HepG2 (cell line): ENCODE data around the gene ZCCHC3. TPM values are rescaled to one million over a fixed set of nuclear protein-coding genes. Genes with fewer than 3 reads are reported as not detected.

ENCODE experiments used
- CBX1 ChIP-seq: IDR thresholded peaks from one replicate; pipeline ENCODE4 v1.6.1; 2016; ENCODE audit warnings: antibody characterized with exemption, low read depth
- CHD4 ChIP-seq: fragments of 200-600 bp; sonication (generic); IDR thresholded peaks from 2 replicates; pipeline ENCODE4 v1.7.0; 2017; ENCODE audit warnings: mild to moderate bottlenecking, low read length, borderline replicate concordance
- FOSL1 ChIP-seq: sonication (generic); formaldehyde crosslinking; IDR thresholded peaks from 2 replicates; pipeline ENCODE4 v1.9.0; 2021; ENCODE audit warnings: missing genetic modification reagents, borderline replicate concordance
- NFAT5 ChIP-seq: sonication (generic); formaldehyde crosslinking; IDR thresholded peaks from 2 replicates; pipeline ENCODE4 v1.4.0; 2020; ENCODE audit warnings: missing genetic modification reagents
- NFKBIZ ChIP-seq: IDR thresholded peaks from 2 replicates; pipeline ENCODE4 v1.6.1; 2018; ENCODE audit warnings: missing genetic modification reagents, missing compliant biosample characterization
- RBM39 ChIP-seq: fragments of 200-400 bp; formaldehyde crosslinking; IDR thresholded peaks from one replicate; pipeline ENCODE4 v1.6.1; 2018; ENCODE audit warnings: antibody characterized with exemption, mild to moderate bottlenecking, low read depth, low read length; ENCODE audit not compliant: poor library complexity, severe bottlenecking
- REL ChIP-seq: sonication (generic); formaldehyde crosslinking; conservative IDR thresholded peaks from 2 replicates; pipeline ENCODE4 v1.8.0; 2022; ENCODE audit warnings: mild to moderate bottlenecking, missing genetic modification reagents, moderate library complexity
- SRY ChIP-seq: sonication (generic); formaldehyde crosslinking; IDR thresholded peaks from 2 replicates; pipeline ENCODE4 v1.8.0; 2022; ENCODE audit warnings: mild to moderate bottlenecking, missing genetic modification reagents
- U2AF2 ChIP-seq: fragments of 200-400 bp; formaldehyde crosslinking; IDR thresholded peaks from 2 replicates; pipeline ENCODE4 v1.6.1; 2017; ENCODE audit warnings: low read depth, mild to moderate bottlenecking, low read length
- ZMYM4 ChIP-seq: sonication (generic); formaldehyde crosslinking; IDR thresholded peaks from 2 replicates; pipeline ENCODE4 v1.8.1; 2023; ENCODE audit warnings: mild to moderate bottlenecking, missing genetic modification reagents
- ZNF383 ChIP-seq: sonication (generic); formaldehyde crosslinking; IDR thresholded peaks from 2 replicates; pipeline ENCODE4 v1.4.0; 2020; ENCODE audit warnings: missing genetic modification reagents, mild to moderate bottlenecking, borderline replicate concordance
- ZNF547 ChIP-seq: sonication (generic); formaldehyde crosslinking; IDR thresholded peaks from 2 replicates; pipeline ENCODE4 v1.5.1; 2020; ENCODE audit warnings: mild to moderate bottlenecking, missing genetic modification reagents
- ZNF841 ChIP-seq: sonication (generic); formaldehyde crosslinking; IDR thresholded peaks from 2 replicates; pipeline ENCODE4 v1.8.1; 2023; ENCODE audit warnings: missing genetic modification reagents, borderline replicate concordance
- ZSCAN12 ChIP-seq: sonication (generic); formaldehyde crosslinking; IDR thresholded peaks from 2 replicates; pipeline ENCODE4 v1.9.0; 2021; ENCODE audit warnings: mild to moderate bottlenecking, missing genetic modification reagents
- ZSCAN25 ChIP-seq: sonication (generic); formaldehyde crosslinking; IDR thresholded peaks from 2 replicates; pipeline ENCODE4 v1.8.0; 2022; ENCODE audit warnings: mild to moderate bottlenecking, missing genetic modification reagents
- polyA plus RNA-seq, 8 experiments: library from polyadenylated mRNA; depleted of rRNA in 3 of 8; stranded (reverse) in 7 of 8; unstranded in 1 of 8; fragments of >200 nt; fragmentation: Illumina TruSeq in 4 of 8; extraction: Trizol in 4 of 8; gene quantifications; 2 replicates each; pipeline versions ENCODE4 v1.2.1 to v1.2.3, GENCODE V29; 2011 to 2016; ENCODE audit warnings: low read depth in 4 of 8, missing spikeins in 1 of 8, mixed read lengths in 1 of 8; ENCODE audit not compliant: insufficient read depth in 1 of 8
- total RNA-seq, 5 experiments: library from RNA; depleted of rRNA; stranded (reverse); fragments of >200 nt; fragmentation: Illumina TruSeq; extraction: Trizol; gene quantifications; 2 replicates each; pipeline ENCODE4 v1.2.3, GENCODE V29; 2016; ENCODE audit warnings: low read depth in 1 of 5
- TF ChIP-seq, protein P1 (sequence below): sonication (generic); formaldehyde crosslinking; conservative IDR thresholded peaks from 2 replicates; pipeline ENCODE4 v1.4.0; 2020; ENCODE audit warnings: missing genetic modification reagents
- TF ChIP-seq, protein P2 (sequence below): sonication (generic); formaldehyde crosslinking; IDR thresholded peaks from 2 replicates; pipeline ENCODE4 v1.4.0; 2020; ENCODE audit warnings: mild to moderate bottlenecking, missing genetic modification reagents, borderline replicate concordance
- TF ChIP-seq, protein P3 (sequence below): sonication (generic); formaldehyde crosslinking; IDR thresholded peaks from 2 replicates; pipeline ENCODE4 v1.5.1; 2020; ENCODE audit warnings: missing genetic modification reagents, mild to moderate bottlenecking, borderline replicate concordance

The ZCCHC3 gene
- total and polyA plus RNA-seq, 2 of the 13 experiments (the other 11 are each of a cell fraction or from before 2014, with no cell fraction given): 46.6 to 63.0 TPM

- TF ChIP-seq NFAT5: no peak
- peak; percentile 76; the same call in 1 of the 2 replicates for TF ChIP-seq ZNF841 (CRISPR knock-in tag)
- no peak for TF ChIP-seq NFKBIZ (CRISPR knock-in tag)
- TF ChIP-seq, protein P1, sequence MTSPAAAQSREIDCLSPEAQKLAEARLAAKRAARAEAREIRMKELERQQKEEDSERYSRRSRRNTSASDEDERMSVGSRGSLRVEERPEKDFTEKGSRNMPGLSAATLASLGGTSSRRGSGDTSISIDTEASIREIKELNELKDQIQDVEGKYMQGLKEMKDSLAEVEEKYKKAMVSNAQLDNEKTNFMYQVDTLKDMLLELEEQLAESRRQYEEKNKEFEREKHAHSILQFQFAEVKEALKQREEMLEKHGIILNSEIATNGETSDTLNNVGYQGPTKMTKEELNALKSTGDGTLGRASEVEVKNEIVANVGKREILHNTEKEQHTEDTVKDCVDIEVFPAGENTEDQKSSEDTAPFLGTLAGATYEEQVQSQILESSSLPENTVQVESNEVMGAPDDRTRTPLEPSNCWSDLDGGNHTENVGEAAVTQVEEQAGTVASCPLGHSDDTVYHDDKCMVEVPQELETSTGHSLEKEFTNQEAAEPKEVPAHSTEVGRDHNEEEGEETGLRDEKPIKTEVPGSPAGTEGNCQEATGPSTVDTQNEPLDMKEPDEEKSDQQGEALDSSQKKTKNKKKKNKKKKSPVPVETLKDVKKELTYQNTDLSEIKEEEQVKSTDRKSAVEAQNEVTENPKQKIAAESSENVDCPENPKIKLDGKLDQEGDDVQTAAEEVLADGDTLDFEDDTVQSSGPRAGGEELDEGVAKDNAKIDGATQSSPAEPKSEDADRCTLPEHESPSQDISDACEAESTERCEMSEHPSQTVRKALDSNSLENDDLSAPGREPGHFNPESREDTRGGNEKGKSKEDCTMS (CRISPR knock-in tag): no peak
- TF ChIP-seq, protein P2, sequence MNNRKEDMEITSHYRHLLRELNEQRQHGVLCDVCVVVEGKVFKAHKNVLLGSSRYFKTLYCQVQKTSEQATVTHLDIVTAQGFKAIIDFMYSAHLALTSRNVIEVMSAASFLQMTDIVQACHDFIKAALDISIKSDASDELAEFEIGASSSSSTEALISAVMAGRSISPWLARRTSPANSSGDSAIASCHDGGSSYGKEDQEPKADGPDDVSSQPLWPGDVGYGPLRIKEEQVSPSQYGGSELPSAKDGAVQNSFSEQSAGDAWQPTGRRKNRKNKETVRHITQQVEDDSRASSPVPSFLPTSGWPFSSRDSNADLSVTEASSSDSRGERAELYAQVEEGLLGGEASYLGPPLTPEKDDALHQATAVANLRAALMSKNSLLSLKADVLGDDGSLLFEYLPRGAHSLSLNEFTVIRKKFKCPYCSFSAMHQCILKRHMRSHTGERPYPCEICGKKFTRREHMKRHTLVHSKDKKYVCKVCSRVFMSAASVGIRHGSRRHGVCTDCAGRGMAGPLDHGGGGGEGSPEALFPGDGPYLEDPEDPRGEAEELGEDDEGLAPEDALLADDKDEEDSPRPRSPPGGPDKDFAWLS (CRISPR knock-in tag): no peak
- no peak; the same call in 1 of the 2 replicates for TF ChIP-seq SRY (CRISPR knock-in tag)
- TF ChIP-seq ZNF547 (CRISPR knock-in tag): no peak
- TF ChIP-seq REL (CRISPR knock-in tag): no peak
- TF ChIP-seq FOSL1 (CRISPR knock-in tag): no peak
- no peak for TF ChIP-seq CBX1
- TF ChIP-seq CHD4: no peak
- TF ChIP-seq, protein P3, sequence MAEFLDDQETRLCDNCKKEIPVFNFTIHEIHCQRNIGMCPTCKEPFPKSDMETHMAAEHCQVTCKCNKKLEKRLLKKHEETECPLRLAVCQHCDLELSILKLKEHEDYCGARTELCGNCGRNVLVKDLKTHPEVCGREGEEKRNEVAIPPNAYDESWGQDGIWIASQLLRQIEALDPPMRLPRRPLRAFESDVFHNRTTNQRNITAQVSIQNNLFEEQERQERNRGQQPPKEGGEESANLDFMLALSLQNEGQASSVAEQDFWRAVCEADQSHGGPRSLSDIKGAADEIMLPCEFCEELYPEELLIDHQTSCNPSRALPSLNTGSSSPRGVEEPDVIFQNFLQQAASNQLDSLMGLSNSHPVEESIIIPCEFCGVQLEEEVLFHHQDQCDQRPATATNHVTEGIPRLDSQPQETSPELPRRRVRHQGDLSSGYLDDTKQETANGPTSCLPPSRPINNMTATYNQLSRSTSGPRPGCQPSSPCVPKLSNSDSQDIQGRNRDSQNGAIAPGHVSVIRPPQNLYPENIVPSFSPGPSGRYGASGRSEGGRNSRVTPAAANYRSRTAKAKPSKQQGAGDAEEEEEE (CRISPR knock-in tag): no peak
- TF ChIP-seq U2AF2: no peak
- peak; percentile 49; the same call in 1 of the 2 replicates for TF ChIP-seq ZSCAN25 (CRISPR knock-in tag)
- peak; percentile 12 for TF ChIP-seq RBM39
- no peak for TF ChIP-seq ZNF383 (CRISPR knock-in tag)
- TF ChIP-seq ZMYM4 (CRISPR knock-in tag): no peak
- no peak for TF ChIP-seq ZSCAN12 (CRISPR knock-in tag)
Observed at GRCh38 chr20:325889-326644, 28.7 kb downstream of the ZCCHC3 start (continued).
